ENCODE measurements around the gene LHFPL5. TPM values are rescaled to one million over a fixed set of nuclear protein-coding genes. Genes with fewer than 3 reads are reported as not detected.

Gene LHFPL5
- total RNA-seq, 1 experiment from 2014 or later = 0.71 TPM

DNA sequence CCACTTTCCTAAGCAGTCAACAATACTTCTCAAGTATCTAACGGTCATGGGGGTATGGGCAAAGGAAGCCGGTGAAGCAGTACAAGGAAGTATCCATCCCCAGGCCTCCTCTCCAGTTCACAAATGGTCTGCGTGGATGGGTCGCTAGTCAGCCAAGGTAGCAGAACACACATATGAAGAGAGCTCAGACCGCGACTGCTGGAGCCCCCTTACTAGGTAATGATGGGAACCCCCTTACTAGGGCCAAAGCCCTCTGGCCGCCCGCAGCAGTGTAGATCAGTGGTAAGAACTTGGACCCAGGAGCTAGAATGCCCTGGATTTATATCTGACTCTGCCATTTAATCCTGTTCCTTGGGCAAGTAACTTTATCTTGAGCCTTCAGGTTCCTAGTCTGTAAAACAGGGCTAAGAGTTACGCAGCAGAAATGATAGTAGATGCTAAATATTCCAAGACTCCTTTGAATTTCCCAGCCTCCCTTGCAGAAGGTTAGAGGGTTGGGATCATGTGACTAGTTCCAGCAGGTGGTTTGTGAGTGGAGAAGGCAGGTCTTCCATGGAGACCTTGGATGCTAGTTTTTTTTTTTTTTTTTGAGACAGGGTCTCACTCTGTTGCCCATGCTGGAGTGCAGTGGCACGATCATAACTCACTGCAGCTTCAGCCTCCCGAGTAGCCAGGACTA is 30.9 kb upstream of the LHFPL5 start:
- intact Hi-C loops (cut with micrococcal nuclease) = no loop called here
- no peaks in the 10 kb centered on the region for H3K9me3 ChIP-seq (ENCODE audit: control insufficient read depth in 1 of 2, insufficient read depth in 1 of 2, low read depth in 1 of 2, low read length in 2 of 2)
- H3K9me2 ChIP-seq (ENCODE audit: insufficient read depth) = no peaks in the 10 kb centered on the region
- no TSS peak for BruUV-seq (replicated peaks)
- no peaks in the 10 kb centered on the region for H3K27me3 ChIP-seq (ENCODE audit: insufficient read depth, low read length)
- H4K20me1 ChIP-seq (ENCODE audit: insufficient read depth) = no peaks in the 10 kb centered on the region
- TF ChIP-seq EGR1 (IDR thresholded peaks at IDR 0.05; ENCODE audit: low read depth) (no peak), ELF1 (IDR thresholded peaks at IDR 0.05; ENCODE audit: borderline replicate concordance, low read depth) (no peak), ATF3 (IDR thresholded peaks at IDR 0.05) (no peak), EZH2 (IDR thresholded peaks at IDR 0.05) (no peak), REST (IDR thresholded peaks at IDR 0.05; ENCODE audit: low read depth) (no peak), FOSL1 (IDR thresholded peaks at IDR 0.05; ENCODE audit: low read depth) (no peak), ZBTB33 (IDR thresholded peaks at IDR 0.05; ENCODE audit: extremely low read depth, insufficient replicate concordance, low read length) (no peak), YY1 (IDR thresholded peaks at IDR 0.05; ENCODE audit: extremely low read depth, insufficient replicate concordance, low read depth, low read length) (no peak), ZFX (IDR thresholded peaks at IDR 0.05) (no peak), POLR2A (IDR thresholded peaks at IDR 0.05; ENCODE audit: borderline replicate concordance, extremely low read depth, insufficient read depth, insufficient read length) (no peak), CEBPB (IDR thresholded peaks at IDR 0.05; ENCODE audit: low read depth) (no peak), ZNF274 (IDR thresholded peaks at IDR 0.05; ENCODE audit: low read depth, low read length) (no peak), CBX3 (IDR thresholded peaks at IDR 0.05; ENCODE audit: low read depth) (no peak), TCF7L2 (IDR thresholded peaks at IDR 0.05; ENCODE audit: borderline replicate concordance, extremely low read depth, insufficient read depth, insufficient read length) (no peak), JUND (IDR thresholded peaks at IDR 0.05) (no peak), SRF (IDR thresholded peaks at IDR 0.05; ENCODE audit: low read depth) (no peak)
- no peaks in the 10 kb centered on the region for H3K36me3 ChIP-seq (ENCODE audit: control insufficient read depth in 1 of 2, insufficient read depth in 2 of 2, low read length in 2 of 2)
- POLR2A ChIA-PET = no interaction called here
- no peak overlapping the region for H3K27ac ChIP-seq (ENCODE audit: low read depth, low read length)
- CTCF ChIA-PET = no interaction called here
- no peak overlapping the region for H2AFZ ChIP-seq (ENCODE audit: low read depth, low read length, poor library complexity, severe bottlenecking)
- no peak overlapping the region for H3K4me2 ChIP-seq (ENCODE audit: low read length)
- no peak for DNase-seq (ENCODE audit: low read depth, low spot score)
- no peak overlapping the region for H3K9ac ChIP-seq (ENCODE audit: low read length)
- no peak overlapping the region for H3K4me3 ChIP-seq (replicated peaks in 1 of 2; ENCODE audit: low read depth in 1 of 2, low read length in 2 of 2)
- H3K79me2 ChIP-seq (ENCODE audit: insufficient read depth, low read length) = no peaks in the 10 kb centered on the region
- RAD21 ChIA-PET (ENCODE audit: low non-redundant PET in 1 of 2, low total read pairs in 2 of 2, uncharacterized antibody in 2 of 2, unreplicated experiment in 2 of 2) = no interaction called here
- H3K4me1 ChIP-seq (ENCODE audit: control insufficient read depth in 1 of 2, insufficient read depth in 2 of 2, low read length in 2 of 2) = peaks cover 12 to 21% of the 10 kb centered on the region in 2 experiments; a peak in 3 of 4 replicates
- ATAC-seq = no peak
